Hepatocyte (in vitro differentiated cells): ENCODE measurements around the gene MOGAT1.

Experiments
- CTCF ChIP-seq: fragments of 200-600 bp; sonication (generic); IDR thresholded peaks from 2 replicates; pipeline ENCODE4 v1.5.1; 2016; ENCODE audit warnings: antibody characterized with exemption, mild to moderate bottlenecking; ENCODE audit not compliant: poor library complexity
- EZH2 ChIP-seq: fragments of 200-600 bp; sonication (generic); IDR thresholded peaks from 2 replicates; pipeline ENCODE4 v1.6.1; 2016; ENCODE audit warnings: antibody characterized with exemption, mild to moderate bottlenecking, borderline replicate concordance

- TF ChIP-seq CTCF, result no peak
- TF ChIP-seq EZH2, result no peak
Observed at GRCh38 chr2:222752746-222753145, 81.3 kb downstream of the MOGAT1 start.
